Gastrocnemius medialis (tissue), 4 donors: ENCODE measurements around the gene DQX1. TPM values are rescaled to one million over a fixed set of nuclear protein-coding genes. Genes with fewer than 3 reads are reported as not detected.
A peak's percentile ranks its signal among the peaks of the same experiment; 100 is the strongest.

ENCODE experiments used
- ATAC-seq, 2 donors: fragments of 150-250 bp; one replicate each; pipeline ENCODE4 v1.9.1; 2016
- DNase-seq, 2 donors: peaks; one replicate each; pipeline ENCODE4 v3.0.0-alpha.2; 2019
- H3K27ac ChIP-seq, 4 donors: fragments of 200-600 bp; sonication (generic); 1 replicate in 1 of 4; 2 replicates in 3 of 4; pipeline ENCODE4 v1.5.1; 2016 to 2018; ENCODE audit warnings: mild to moderate bottlenecking in 2 of 4, moderate library complexity in 1 of 4
- H3K27me3 ChIP-seq, 3 donors: fragments of 200-600 bp; sonication (generic) in 2 of 3; 1 replicate in 1 of 3; 2 replicates in 2 of 3; pipeline versions ENCODE4 v1.5.1 to v1.6.0; 2016 to 2019; ENCODE audit warnings: mild to moderate bottlenecking in 1 of 3, moderate library complexity in 1 of 3
- H3K36me3 ChIP-seq, 2 donors: fragments of 200-600 bp; sonication (generic) in 1 of 2; one replicate each; pipeline ENCODE4 v1.5.1; 2017 to 2018
- H3K4me1 ChIP-seq, 2 donors: fragments of 200-600 bp; sonication (generic) in 1 of 2; one replicate each; pipeline ENCODE4 v1.5.1; 2016 to 2017; ENCODE audit warnings: mild to moderate bottlenecking in 2 of 2
- H3K4me3 ChIP-seq, 4 donors: fragments of 200-600 bp; sonication (generic) in 3 of 4; 1 replicate in 1 of 4; 2 replicates in 3 of 4; pipeline ENCODE4 v1.5.1; 2016 to 2019; ENCODE audit warnings: mild to moderate bottlenecking in 2 of 4
- H3K9me3 ChIP-seq, 3 donors: fragments of 200-600 bp; sonication (generic) in 2 of 3; 1 replicate in 1 of 3; 2 replicates in 2 of 3; pipeline ENCODE4 v1.5.1; 2016 to 2019
- POLR2A ChIP-seq, 2 donors: fragments of 450-650 bp; IDR thresholded peaks; one replicate each; pipeline ENCODE4 v1.6.1; 2017; ENCODE audit warnings: antibody characterized with exemption in 2 of 2, mild to moderate bottlenecking in 2 of 2, moderate library complexity in 2 of 2
- in situ Hi-C, 4 donors: fragments of 200-750 bp; cut with MboI; loops; one replicate each; pipeline versions ENCODE4 v1.15.0 to v1.8.0; 2017; ENCODE audit warnings: low sequenced_read_pairs in 4 of 4
- intact Hi-C: fragments of 100-400 bp; cut with DNase I; formaldehyde crosslinking; loops from one replicate; pipeline ENCODE4 v1.15.1; 2023; ENCODE audit warnings: low total_unique reads
- total RNA-seq, 4 donors: library from RNA; depleted of rRNA; stranded (reverse); fragments of >200 nt; gene quantifications; one replicate each; pipeline versions ENCODE4 v1.1.0 to v1.2.3, GENCODE V29; 2016
- TF ChIP-seq, protein P1 (sequence below), 5 experiments: fragments of 450-650 bp in 3 of 5; fragments of 200-600 bp in 2 of 5; sonication (generic) in 2 of 5; IDR thresholded peaks in 4 of 5; conservative IDR thresholded peaks in 1 of 5; 1 replicate in 4 of 5; 2 replicates in 1 of 5; pipeline ENCODE4 v1.5.1; 2016 to 2019; ENCODE audit warnings: antibody characterized with exemption in 5 of 5, mild to moderate bottlenecking in 3 of 5, moderate library complexity in 3 of 5

DQX1 gene
- total RNA-seq, 4 donors from 2014 or later, result 0.24 TPM; not detected in 3

DNA sequence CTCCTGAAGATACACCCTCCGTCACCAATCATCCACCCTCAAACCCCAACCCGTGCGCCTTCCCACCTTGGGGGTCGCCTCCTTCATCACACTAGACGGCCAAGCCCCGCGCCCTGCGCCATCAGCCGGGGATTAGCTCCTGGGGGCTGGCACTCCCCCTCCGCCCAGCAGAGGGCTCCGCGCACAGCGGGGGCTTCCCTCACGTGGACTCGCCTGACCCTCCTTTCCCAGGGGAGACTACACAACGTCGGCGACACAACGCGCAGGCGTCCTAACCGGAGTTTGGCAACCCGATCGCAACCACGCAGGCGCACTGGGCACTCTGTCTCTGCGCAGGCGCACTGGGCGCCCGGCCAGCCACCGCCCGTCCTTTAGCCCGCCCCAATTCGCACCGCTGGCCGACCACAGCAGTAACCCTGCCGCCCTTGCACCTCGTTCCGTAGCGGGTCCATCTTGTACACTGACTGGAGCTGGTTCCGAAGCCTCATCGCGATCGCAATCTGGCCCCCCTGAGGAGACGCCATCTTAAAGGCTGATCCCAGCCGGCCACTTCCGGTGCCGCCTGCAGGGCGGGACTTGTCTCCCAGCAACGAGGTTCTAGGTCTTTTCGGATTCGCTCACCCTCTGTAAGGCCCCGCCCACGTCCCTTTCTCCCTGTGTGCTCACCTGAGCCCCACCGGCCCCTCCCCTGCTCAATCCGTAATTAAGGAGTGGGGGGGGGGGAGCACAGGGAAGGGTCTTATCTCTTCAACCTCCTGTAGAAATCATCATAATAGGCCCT lies 18.7 kb downstream of the DQX1 start, which contains the start of gene PCGF1:
Gene PCGF1 (minus strand): TSS at position 551 of the 781 bp plus-strand sequence. CDS start 27 bp downstream, at position 524.
- in situ Hi-C loops, result no loop called here
- peaks cover 25 to 41% of the 10 kb centered on the region in 2 donors for H3K4me1 ChIP-seq

GRCh38 chr2:74505448-74506246 lies 20.4 kb downstream of the DQX1 start:
- Histone ChIP-seq H3K4me1 (peaks cover 25 to 41% of the 10 kb centered on the region in 2 donors), H3K9me3 (no peaks in the 10 kb centered on the region), H3K27me3 (peaks cover 18 to 52% (median 32%) of the 10 kb centered on the region in 3 donors), H3K4me3 (peak overlapping the region in 1 of 4 donors; percentile 99), H3K27ac (no peak overlapping the region), H3K36me3 (peaks cover 0 to 18% of the 10 kb centered on the region in 2 donors)
- TF ChIP-seq POLR2A (IDR thresholded peaks at IDR 0.05), result no peak
- TF ChIP-seq, protein P1, sequence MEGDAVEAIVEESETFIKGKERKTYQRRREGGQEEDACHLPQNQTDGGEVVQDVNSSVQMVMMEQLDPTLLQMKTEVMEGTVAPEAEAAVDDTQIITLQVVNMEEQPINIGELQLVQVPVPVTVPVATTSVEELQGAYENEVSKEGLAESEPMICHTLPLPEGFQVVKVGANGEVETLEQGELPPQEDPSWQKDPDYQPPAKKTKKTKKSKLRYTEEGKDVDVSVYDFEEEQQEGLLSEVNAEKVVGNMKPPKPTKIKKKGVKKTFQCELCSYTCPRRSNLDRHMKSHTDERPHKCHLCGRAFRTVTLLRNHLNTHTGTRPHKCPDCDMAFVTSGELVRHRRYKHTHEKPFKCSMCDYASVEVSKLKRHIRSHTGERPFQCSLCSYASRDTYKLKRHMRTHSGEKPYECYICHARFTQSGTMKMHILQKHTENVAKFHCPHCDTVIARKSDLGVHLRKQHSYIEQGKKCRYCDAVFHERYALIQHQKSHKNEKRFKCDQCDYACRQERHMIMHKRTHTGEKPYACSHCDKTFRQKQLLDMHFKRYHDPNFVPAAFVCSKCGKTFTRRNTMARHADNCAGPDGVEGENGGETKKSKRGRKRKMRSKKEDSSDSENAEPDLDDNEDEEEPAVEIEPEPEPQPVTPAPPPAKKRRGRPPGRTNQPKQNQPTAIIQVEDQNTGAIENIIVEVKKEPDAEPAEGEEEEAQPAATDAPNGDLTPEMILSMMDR (IDR thresholded peaks at IDR 0.05 in 4 of 5, conservative IDR thresholded peaks at IDR 0.05 in 1 of 5), result no peak
- in situ Hi-C loops (no loop called here), intact Hi-C loops (no loop called here)
- no peak for ATAC-seq
- DNase-seq, result no peak

More for the DNA sequence above, 18.7 kb downstream of the DQX1 start, which contains the start of gene PCGF1:
- intact Hi-C loops, result loop anchor here (1.0 kb wide), 4 partner anchors 22 to 53 kb away; partner anchors contain the start of genes AUP1, HTRA2 and TTC31
- Histone ChIP-seq H3K4me3 (peak within 1 kb of the TSS; percentile 75 to 99 (median 84)), H3K36me3 (peaks cover 0 to 18% of the 10 kb centered on the region in 2 donors), H3K27me3 (peaks cover 26 to 53% (median 38%) of the 10 kb centered on the region in 3 donors), H3K9me3 (no peaks in the 10 kb centered on the region), H3K27ac (peak within 1 kb of the TSS; percentile 92 to 100 (median 98))
- DNase-seq, result peak; percentile 98 to 99
- TF ChIP-seq, protein P1 (IDR thresholded peaks at IDR 0.05 in 4 of 5, conservative IDR thresholded peaks at IDR 0.05 in 1 of 5), result peak in 4 of 5 experiments; percentile 18 to 29 (median 24)
- TF ChIP-seq POLR2A (IDR thresholded peaks at IDR 0.05), result no peak
- ATAC-seq, result peak; percentile 98 to 99

DNA sequence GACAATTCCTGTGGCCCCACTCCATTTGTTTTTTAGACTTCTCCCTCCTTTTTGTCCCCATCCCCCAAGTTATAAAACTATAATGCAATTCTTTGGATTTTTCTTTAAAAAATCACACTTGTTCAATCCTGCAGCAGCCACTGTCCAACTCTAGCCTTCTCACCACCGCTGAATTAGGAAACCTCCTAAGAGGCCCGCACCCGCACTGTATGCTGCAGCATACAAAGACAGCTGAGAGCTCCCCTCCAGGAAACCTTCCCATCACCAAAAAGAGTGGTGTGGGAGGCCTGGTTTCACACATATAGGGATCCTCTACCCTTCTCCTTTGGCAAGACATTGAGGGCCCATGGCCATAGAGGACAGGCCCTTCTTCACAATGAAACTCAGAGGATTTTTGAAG lies 21.4 kb downstream of the DQX1 start:
- peaks cover 26 to 42% of the 10 kb centered on the region in 2 donors for H3K4me1 ChIP-seq
- peaks cover 0 to 18% of the 10 kb centered on the region in 2 donors for H3K36me3 ChIP-seq
- intact Hi-C loops (no loop called here), in situ Hi-C loops (no loop called here)
- TF ChIP-seq POLR2A (IDR thresholded peaks at IDR 0.05), result no peak
- TF ChIP-seq, protein P1 (IDR thresholded peaks at IDR 0.05 in 4 of 5, conservative IDR thresholded peaks at IDR 0.05 in 1 of 5), result no peak
- H3K4me3 ChIP-seq, result no peak overlapping the region
- DNase-seq, result no peak
- peak overlapping the region in 2 of 4 donors; percentile 79 to 86 for H3K27ac ChIP-seq
- H3K9me3 ChIP-seq, result no peaks in the 10 kb centered on the region
- no peak for ATAC-seq
- H3K27me3 ChIP-seq, result peaks cover 28 to 52% (median 29%) of the 10 kb centered on the region in 3 donors

- in situ Hi-C loops, result no loop called here
- H3K36me3 ChIP-seq, result peaks cover 0 to 18% of the 10 kb centered on the region in 2 donors
- H3K4me3 ChIP-seq, result peak overlapping the region; percentile 56 to 65 (median 60)
- no peak for DNase-seq
- H3K27ac ChIP-seq, result peak overlapping the region; percentile 72 to 86 (median 79)
- H3K9me3 ChIP-seq, result no peaks in the 10 kb centered on the region
- peaks cover 35 to 59% (median 37%) of the 10 kb centered on the region in 3 donors for H3K27me3 ChIP-seq
- TF ChIP-seq POLR2A (IDR thresholded peaks at IDR 0.05), result peak in 1 of 2 donors; percentile 30
- TF ChIP-seq, protein P1 (IDR thresholded peaks at IDR 0.05 in 4 of 5, conservative IDR thresholded peaks at IDR 0.05 in 1 of 5), result no peak
- intact Hi-C loops, result no loop called here
- ATAC-seq, result no peak
- peaks cover 33 to 50% of the 10 kb centered on the region in 2 donors for H3K4me1 ChIP-seq
Observed at GRCh38 chr2:74503506-74504475, 22.2 kb downstream of the DQX1 start.
